MM.1S (cell line): ENCODE data around the gene CCDC6.

Source experiments
- CTCF ChIP-seq: fragments of 300-600 bp; sonication (generic); IDR thresholded peaks from 2 replicates; pipeline ENCODE4 v1.5.1; 2016; ENCODE audit warnings: antibody characterized with exemption, low read length, mixed read lengths
- EZH2phosphoT487 ChIP-seq: fragments of 300-600 bp; sonication (generic); IDR thresholded peaks from 2 replicates; pipeline ENCODE4 v1.6.1; 2018; ENCODE audit warnings: antibody characterized with exemption, low read length

- TF ChIP-seq CTCF (no peak), EZH2phosphoT487 (no peak)
These were observed 151.4 kb downstream of the CCDC6 start for GRCh38 chr10:59754951-59755350.
